ENCODE data around the gene ODAD4.

ODAD4 gene

GRCh38 chr17:41987642-41988041 lies 57.2 kb downstream of the ODAD4 start:
- H3K27me3 ChIP-seq (ENCODE audit: insufficient read depth, poor library complexity, severe bottlenecking), result no peaks in the 10 kb centered on the region
- no peak for DNase-seq (ENCODE audit: low read depth in 1 of 2, low spot score in 1 of 2)
- H3K4me3 ChIP-seq (replicated peaks; ENCODE audit: insufficient read depth, low read length), result no peak overlapping the region
- TF ChIP-seq POLR2AphosphoS5 (IDR thresholded peaks at IDR 0.05; ENCODE audit: low read depth) (no peak), REST (IDR thresholded peaks at IDR 0.05; ENCODE audit: insufficient replicate concordance, low read depth) (no peak), CTCF (IDR thresholded peaks at IDR 0.05; ENCODE audit: insufficient read depth, low read length) (no peak), SPI1 (IDR thresholded peaks at IDR 0.05; ENCODE audit: borderline replicate concordance, low read depth) (no peak), GABPA (IDR thresholded peaks at IDR 0.05; ENCODE audit: low read depth) (no peak)
- no peak overlapping the region for H3K27ac ChIP-seq (replicated peaks)

- TF ChIP-seq SPI1 (IDR thresholded peaks at IDR 0.05; ENCODE audit: borderline replicate concordance, low read depth) (no peak), CTCF (IDR thresholded peaks at IDR 0.05; ENCODE audit: insufficient read depth, low read length) (no peak), POLR2AphosphoS5 (IDR thresholded peaks at IDR 0.05; ENCODE audit: low read depth) (no peak), GABPA (IDR thresholded peaks at IDR 0.05; ENCODE audit: low read depth) (no peak), REST (IDR thresholded peaks at IDR 0.05; ENCODE audit: insufficient replicate concordance, low read depth) (no peak)
- Histone ChIP-seq H3K27me3 (ENCODE audit: insufficient read depth, poor library complexity, severe bottlenecking) (no peaks in the 10 kb centered on the region), H3K4me3 (replicated peaks; ENCODE audit: insufficient read depth, low read length) (no peak overlapping the region), H3K27ac (replicated peaks) (no peak overlapping the region)
- DNase-seq (ENCODE audit: low read depth in 1 of 2, low spot score in 1 of 2), result no peak
These were observed 58.0 kb downstream of the ODAD4 start for GRCh38 chr17:41988418-41988817.

GRCh38 chr17:41989702-41990419 lies 59.4 kb downstream of the ODAD4 start:
- DNase-seq (ENCODE audit: low read depth in 1 of 2, low spot score in 1 of 2), result no peak
- H3K4me3 ChIP-seq (replicated peaks; ENCODE audit: insufficient read depth, low read length), result no peak overlapping the region
- no peaks in the 10 kb centered on the region for H3K27me3 ChIP-seq (ENCODE audit: insufficient read depth, poor library complexity, severe bottlenecking)
- no peak overlapping the region for H3K27ac ChIP-seq (replicated peaks)
- TF ChIP-seq CTCF (IDR thresholded peaks at IDR 0.05; ENCODE audit: insufficient read depth, low read length), result no peak

GRCh38 chr17:41992576-41992975 lies 62.2 kb downstream of the ODAD4 start:
- DNase-seq (ENCODE audit: low read depth in 1 of 2, low spot score in 1 of 2), result no peak
- TF ChIP-seq REST (IDR thresholded peaks at IDR 0.05; ENCODE audit: insufficient replicate concordance, low read depth) (no peak), POLR2AphosphoS5 (IDR thresholded peaks at IDR 0.05; ENCODE audit: low read depth) (no peak), CTCF (IDR thresholded peaks at IDR 0.05; ENCODE audit: insufficient read depth, low read length) (no peak), GABPA (IDR thresholded peaks at IDR 0.05; ENCODE audit: low read depth) (no peak), SPI1 (IDR thresholded peaks at IDR 0.05; ENCODE audit: borderline replicate concordance, low read depth) (no peak)
- Histone ChIP-seq H3K4me3 (replicated peaks; ENCODE audit: insufficient read depth, low read length) (no peak overlapping the region), H3K27me3 (ENCODE audit: insufficient read depth, poor library complexity, severe bottlenecking) (no peaks in the 10 kb centered on the region), H3K27ac (replicated peaks) (no peak overlapping the region)

Measured in HL-60 (cell line).